Midbrain (tissue), 1 donor: ENCODE data around the gene PARD3B.

Experiments
- DNase-seq: peaks from one replicate; lab custom pipeline; 2025; lab: John Stamatoyannopoulos, UW

Gene PARD3B

GRCh38 chr2:205347899-205348298 lies 802.6 kb downstream of the PARD3B start:
- DNase-seq, result no peak

- no peak for DNase-seq
These were observed 806.8 kb downstream of the PARD3B start for GRCh38 chr2:205352094-205352493.

- no peak for DNase-seq
These were observed 807.3 kb downstream of the PARD3B start for GRCh38 chr2:205352593-205352992.

- no peak for DNase-seq
These were observed 812.5 kb downstream of the PARD3B start for GRCh38 chr2:205357732-205358131.

- DNase-seq, result no peak
These were observed 813.1 kb downstream of the PARD3B start for GRCh38 chr2:205358351-205358815.

GRCh38 chr2:205361272-205361671 lies 816.0 kb downstream of the PARD3B start:
- no peak for DNase-seq

- DNase-seq, result no peak
These were observed 816.7 kb downstream of the PARD3B start for GRCh38 chr2:205361970-205362369.

GRCh38 chr2:205364261-205364660 lies 819.0 kb downstream of the PARD3B start:
- no peak for DNase-seq

- no peak for DNase-seq
These were observed 821.2 kb downstream of the PARD3B start for GRCh38 chr2:205366336-205367060.

GRCh38 chr2:205367331-205367935 lies 822.2 kb downstream of the PARD3B start:
- no peak for DNase-seq

- DNase-seq, result no peak
These were observed 824.5 kb downstream of the PARD3B start for GRCh38 chr2:205369813-205370212.

- DNase-seq, result no peak
These were observed 825.5 kb downstream of the PARD3B start for GRCh38 chr2:205370726-205371125.

GRCh38 chr2:205372141-205372540 lies 826.9 kb downstream of the PARD3B start:
- DNase-seq, result no peak

- no peak for DNase-seq
These were observed 830.5 kb downstream of the PARD3B start for GRCh38 chr2:205375461-205376448.

- DNase-seq, result no peak
These were observed 832.0 kb downstream of the PARD3B start for GRCh38 chr2:205377324-205377723.

- no peak for DNase-seq
These were observed 838.3 kb downstream of the PARD3B start for GRCh38 chr2:205383601-205384000.

- no peak for DNase-seq
These were observed 840.8 kb downstream of the PARD3B start for GRCh38 chr2:205386109-205386508.

GRCh38 chr2:205387350-205388055 lies 842.2 kb downstream of the PARD3B start:
- no peak for DNase-seq

GRCh38 chr2:205390866-205391265 lies 845.6 kb downstream of the PARD3B start:
- DNase-seq, result no peak

- no peak for DNase-seq
These were observed 856.2 kb downstream of the PARD3B start for GRCh38 chr2:205401511-205401910.

- DNase-seq, result no peak
These were observed 856.7 kb downstream of the PARD3B start for GRCh38 chr2:205402011-205402410.
